Testis (tissue), 2 donors: ENCODE data around the gene NOL4L.

Source experiments
- CTCF ChIP-seq, 3 experiments: fragments of 450-650 bp in 2 of 3; fragments of 200-600 bp in 1 of 3; sonication (generic) in 1 of 3; IDR thresholded peaks; one replicate each; pipeline ENCODE4 v1.5.1; 2016 to 2019; ENCODE audit warnings: antibody characterized with exemption in 3 of 3, mild to moderate bottlenecking in 2 of 3, moderate library complexity in 1 of 3
- POLR2A ChIP-seq: fragments of 450-650 bp; IDR thresholded peaks from one replicate; pipeline ENCODE4 v1.6.1; 2017; ENCODE audit warnings: antibody characterized with exemption, mild to moderate bottlenecking, moderate library complexity

- TF ChIP-seq CTCF (IDR thresholded peaks at IDR 0.05) (no peak), POLR2A (no peak)
Observed at GRCh38 chr20:32478576-32478975, 106.6 kb downstream of the NOL4L start.
